ENCODE measurements around the gene VPS33B. TPM values are rescaled to one million over a fixed set of nuclear protein-coding genes. Genes with fewer than 3 reads are reported as not detected.

VPS33B gene
- total and polyA plus RNA-seq, 2 of the 13 experiments (the other 11 are each of a cell fraction or from before 2014, with no cell fraction given), result 15.8 to 16.5 TPM

GRCh38 chr15:90954712-90955623 is 67.4 kb downstream of the VPS33B start, which contains the start of gene RCCD1 (continued):
- TF ChIP-seq HBP1 (CRISPR knock-in tag; IDR thresholded peaks at IDR 0.05; ENCODE audit: low read depth), result no peak
- TF ChIP-seq GFI1 (CRISPR knock-in tag; IDR thresholded peaks at IDR 0.05; ENCODE audit: borderline replicate concordance), result peak; percentile 72
- TF ChIP-seq HNRNPL (IDR thresholded peaks at IDR 0.05; ENCODE audit: low read depth, low read length), result no peak
- TF ChIP-seq SKI (IDR thresholded peaks at IDR 0.05; ENCODE audit: partially characterized antibody), result peak; percentile 8
- TF ChIP-seq ZBTB10 (CRISPR knock-in tag; IDR thresholded peaks at IDR 0.05; ENCODE audit: borderline replicate concordance), result 0 out of 2 replicates have a peak, but pooled peaks have one; percentile 66
- no peak for TF ChIP-seq ZBTB4 (CRISPR knock-in tag; IDR thresholded peaks at IDR 0.05; ENCODE audit: borderline replicate concordance)
- no peak for TF ChIP-seq ZXDC (CRISPR knock-in tag; IDR thresholded peaks at IDR 0.05)
- TF ChIP-seq ZNF142 (CRISPR knock-in tag; IDR thresholded peaks at IDR 0.05), result 0 out of 2 replicates have a peak, but pooled peaks have one; percentile 51
- TF ChIP-seq MATR3 (CRISPR knock-in tag; IDR thresholded peaks at IDR 0.05), result no peak
- TF ChIP-seq ZBTB1 (CRISPR knock-in tag; IDR thresholded peaks at IDR 0.05; ENCODE audit: borderline replicate concordance), result no peak
